ENCODE results near the gene STX10. TPM values are rescaled to one million over a fixed set of nuclear protein-coding genes. Genes with fewer than 3 reads are reported as not detected.

STX10 gene
- total RNA-seq, 1 donor from 2014 or later, result 20.3 TPM

DNA sequence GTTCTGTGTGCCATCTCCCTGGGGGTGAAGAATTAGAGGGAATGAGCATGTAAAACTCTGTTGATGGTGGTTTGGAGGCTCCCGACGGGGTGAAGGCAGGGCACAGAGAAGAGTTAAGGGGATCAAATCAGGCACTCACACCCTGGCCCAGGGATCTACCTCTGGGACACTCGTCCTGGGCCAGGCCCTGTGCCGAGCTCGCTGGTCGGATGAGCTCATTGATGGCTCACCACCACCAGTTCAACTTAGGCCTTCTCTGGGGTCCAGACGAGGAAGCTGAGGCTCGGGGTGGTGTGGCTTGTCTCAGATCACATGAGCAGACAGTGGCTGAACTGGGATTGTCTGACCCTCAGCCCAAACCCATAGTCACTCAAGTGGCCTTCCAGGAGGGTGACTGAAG lies 30.5 kb downstream of the STX10 start:
- DNase-seq, result no peak

DNA sequence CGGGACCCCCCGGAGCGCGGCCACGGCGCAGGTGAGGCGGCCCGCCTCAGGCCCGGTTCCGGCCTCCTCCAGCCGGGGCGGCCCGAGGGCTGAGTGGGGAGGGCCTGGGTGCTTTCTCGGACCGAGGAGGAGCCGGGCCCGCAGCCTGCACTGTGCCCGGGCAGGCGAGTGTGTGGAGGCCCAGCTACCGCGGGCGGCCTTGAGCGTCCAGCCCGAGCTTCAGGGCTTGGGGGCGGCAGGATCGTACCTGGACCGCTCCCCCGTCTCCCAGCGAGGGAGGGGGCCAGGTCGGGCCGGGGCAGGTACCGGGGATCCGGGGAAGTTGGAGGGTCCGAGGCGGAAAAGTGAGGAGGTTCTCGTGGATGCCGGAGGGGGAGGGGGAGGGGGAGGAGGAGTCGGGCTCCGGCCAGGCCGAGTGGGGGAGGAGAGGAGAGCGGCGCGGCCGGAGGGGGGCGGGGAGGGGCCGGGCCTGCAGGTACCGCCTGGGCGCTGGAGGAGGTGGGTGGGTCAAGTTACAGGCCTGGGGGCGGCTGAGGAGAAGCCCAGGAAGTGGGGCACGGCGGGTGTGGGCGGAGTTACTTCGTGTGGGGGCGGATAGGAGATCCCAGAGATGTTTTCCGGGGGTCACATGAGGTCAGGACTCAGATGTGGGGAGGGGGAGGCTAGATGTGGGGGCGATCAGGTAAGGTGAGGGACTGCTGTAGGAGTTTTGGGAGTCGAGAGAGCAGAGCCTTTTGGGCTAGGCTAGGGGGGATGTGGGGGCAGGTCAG lies 31.6 kb downstream of the STX10 start:
- no peak for DNase-seq

DNA sequence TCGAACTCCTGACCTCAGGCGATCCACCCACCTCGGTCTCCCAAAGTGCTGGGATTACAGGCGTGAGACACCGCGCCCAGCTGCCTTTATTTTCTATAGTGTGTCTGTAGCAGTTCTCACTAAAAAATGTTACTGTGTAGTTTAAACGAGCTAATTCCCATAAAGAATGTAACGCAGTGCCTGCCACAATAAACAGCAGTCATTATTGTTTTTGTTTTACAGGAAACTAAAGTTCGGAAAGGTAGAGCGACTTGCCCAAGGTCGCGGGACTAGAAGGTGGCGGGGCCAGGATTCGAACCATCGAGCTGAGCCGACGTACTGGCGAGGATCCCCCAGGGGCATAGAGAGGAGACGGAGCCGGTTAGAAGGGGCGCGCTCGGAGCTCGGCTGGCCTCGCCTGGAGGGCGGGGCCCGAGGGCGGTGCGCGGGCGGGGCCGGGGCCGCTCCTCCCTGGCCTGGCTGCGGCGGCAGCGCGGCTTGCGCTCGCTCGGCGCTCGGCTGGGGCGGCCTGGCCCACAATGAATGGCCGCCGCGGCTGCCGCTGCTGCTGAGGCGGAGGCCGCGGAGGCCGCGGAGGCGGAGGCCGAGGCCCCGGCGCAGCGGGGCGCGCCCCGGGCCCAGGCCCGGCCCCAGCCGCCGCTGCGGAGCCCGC lies 32.3 kb downstream of the STX10 start, which contains the start of gene NACC1:
TSS of gene NACC1 (plus strand) at position 493 of the 652 bp plus-strand sequence. CDS start 16,944 bp downstream, outside the sequence.
- DNase-seq, result peak; percentile 86

DNA sequence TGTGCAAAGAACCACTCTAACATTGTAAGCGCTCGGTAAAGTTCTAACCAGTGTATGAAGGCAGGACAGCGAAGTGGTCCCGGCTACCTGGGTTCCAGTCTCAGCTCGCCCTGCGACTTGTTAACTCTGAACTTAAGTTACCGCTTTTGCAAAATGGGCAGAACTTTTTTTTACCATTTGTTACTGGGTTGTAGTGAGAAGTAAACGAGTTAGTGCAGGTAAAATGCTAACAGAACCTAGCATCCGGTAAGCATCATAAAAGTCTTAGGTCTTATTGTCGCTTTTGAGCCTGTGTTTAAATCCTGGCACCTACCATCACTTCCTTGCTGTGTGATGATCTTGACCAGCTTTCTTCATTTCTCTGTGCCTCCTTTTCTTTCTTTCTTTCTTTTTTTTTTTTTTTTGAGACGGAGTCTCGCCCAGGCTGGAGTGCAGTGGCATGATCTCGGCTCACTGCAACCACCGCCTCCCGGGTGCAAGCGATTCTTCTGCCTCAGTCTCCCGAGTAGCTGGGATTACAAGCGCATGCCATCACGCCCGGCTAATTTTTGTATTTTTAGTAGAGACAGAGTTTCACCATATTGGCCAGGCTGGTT lies 32.9 kb downstream of the STX10 start:
- DNase-seq, result no peak

DNA sequence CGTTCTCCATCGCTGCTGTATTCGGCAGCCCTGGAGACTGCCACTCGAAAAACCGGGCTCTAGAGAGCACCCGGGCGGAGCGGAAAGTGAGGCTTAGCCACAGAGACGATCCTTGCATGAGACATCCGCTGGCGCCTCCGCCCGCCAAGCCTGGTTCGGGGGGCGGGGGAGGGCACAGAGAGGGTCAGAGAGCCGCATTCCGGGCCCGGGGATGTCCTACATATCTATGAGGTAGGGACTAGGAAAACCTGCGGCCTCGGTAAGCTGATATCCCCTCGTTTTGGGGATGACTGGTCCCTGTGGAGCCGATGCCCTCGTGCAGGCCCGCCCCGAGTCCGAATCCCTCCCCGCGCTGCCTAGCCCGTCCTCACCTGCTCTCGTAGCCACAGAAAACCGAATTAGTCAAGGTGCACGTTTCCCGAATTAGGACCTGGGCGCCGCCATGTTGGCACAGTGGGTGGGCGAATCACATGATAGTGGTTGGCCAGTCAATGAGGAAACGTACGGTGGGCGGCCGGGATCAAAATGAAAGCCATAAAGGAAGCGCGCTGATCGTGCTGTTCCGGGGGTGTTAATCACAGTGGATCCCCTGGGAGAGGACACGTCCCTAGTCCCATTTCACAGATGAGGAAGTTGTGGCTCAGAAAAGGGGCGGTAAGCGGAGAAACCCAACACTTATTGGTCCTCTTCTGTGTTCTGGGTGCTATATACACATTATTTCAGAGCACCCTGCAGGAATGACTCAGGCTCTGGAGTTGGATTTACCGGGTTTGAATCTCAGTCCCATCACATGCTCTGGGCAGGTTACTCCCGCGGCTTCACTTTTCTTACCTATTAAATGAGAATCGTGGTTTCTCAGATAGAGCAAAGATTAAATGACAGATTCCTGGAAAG lies 33.6 kb downstream of the STX10 start, which contains the start of gene TRMT1:
TSS of gene TRMT1 (minus strand) at position 459 of the 894 bp plus-strand sequence. CDS start at position 118, 341 bp downstream.
- DNase-seq, result peak; percentile 87

DNA sequence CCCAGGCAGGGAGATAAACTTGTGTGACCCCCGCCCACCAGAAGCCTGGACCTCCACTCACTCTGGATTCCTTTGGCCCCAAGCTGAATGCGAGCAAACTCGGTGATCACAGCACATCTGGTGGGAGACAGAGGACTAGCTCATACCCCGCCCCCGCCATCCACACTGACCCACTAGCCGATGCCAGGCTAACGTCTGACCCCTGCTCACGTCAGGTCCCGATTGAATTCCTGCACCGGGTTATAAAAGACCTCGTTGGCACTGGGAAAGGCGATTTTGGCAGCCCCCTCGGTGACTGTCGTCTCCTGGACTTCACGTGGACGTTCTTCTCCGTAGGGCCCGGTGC lies 34.3 kb downstream of the STX10 start:
- no peak for DNase-seq

DNA sequence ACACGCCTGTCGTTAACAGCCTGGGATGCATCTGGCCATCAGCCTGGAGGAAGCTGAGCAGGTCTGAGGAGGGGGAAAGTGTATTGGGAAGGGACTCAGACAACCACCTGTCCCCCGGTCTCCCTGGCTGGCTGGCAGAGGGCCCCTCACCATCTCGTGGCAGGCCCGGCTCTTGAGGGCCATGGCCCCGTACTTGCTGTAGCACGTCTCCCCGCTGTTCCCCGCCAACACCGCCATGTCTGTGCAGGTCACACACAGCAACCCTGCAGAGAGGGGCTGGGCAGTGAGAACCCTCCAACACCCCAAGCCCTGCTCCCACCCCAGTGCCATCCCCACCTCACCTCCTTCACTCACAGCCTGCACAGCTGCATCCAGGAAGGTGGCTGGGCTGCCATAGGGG lies 37.6 kb downstream of the STX10 start:
- no peak for DNase-seq

DNA sequence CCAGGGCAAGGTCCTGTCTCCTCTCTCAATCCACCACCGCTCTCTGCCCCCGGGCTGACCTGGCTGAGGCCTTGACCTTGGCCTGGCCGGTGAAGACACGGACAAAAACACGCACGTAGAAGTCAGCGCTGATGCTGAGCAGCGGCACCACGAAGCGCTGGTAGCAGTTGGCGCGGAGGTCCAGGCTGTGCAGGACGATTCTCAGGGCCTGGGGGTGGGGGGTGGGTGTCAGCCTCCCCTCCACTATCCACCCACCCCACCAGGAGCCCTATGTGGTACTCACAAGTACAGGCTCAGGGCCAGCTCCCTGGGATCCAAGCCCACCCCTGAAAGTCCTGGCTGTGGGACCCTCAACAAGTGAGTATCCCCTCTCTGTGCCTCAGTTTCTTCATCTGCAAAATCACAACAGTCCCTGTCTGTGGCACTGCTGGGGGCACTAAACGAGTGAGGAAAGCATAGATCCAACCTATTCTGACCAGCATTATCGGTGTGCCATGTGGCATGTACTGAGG lies 40.0 kb downstream of the STX10 start:
- no peak for DNase-seq

DNA sequence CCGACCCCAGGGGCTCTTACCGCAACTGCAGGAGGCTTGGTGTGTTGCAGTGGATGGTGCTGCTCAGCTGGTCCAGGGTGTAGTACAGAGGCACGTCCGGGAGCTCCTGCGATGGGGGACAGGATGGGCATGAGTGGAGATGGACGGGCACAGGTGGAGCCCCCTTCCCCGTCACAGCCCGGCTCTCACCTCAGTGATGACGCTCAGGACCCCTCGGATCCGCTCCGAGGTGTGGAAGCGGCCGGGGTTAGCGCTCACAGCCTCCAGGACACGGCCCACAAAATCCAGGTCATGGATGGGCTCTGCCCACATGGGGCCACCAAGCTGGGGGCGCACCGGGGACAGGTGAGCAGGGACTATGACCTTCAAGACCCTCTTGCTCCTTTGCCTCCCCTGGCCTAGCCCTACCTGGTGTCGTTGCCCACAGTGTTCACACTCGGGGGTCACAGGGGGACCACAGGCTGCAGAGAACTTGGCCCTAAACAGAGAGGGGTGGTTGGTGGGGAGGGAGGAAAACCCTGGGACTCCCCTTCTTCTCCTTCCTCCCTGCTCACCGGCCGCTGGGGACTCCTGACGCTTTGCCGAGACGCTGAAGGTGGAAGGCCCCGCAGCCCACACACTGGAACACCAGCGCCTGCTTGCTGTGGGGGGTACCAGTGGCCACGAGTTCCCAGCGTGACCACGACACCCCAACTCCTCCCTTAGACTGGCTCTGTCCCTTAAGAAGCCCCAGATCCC lies 40.6 kb downstream of the STX10 start:
- DNase-seq, result no peak

DNA sequence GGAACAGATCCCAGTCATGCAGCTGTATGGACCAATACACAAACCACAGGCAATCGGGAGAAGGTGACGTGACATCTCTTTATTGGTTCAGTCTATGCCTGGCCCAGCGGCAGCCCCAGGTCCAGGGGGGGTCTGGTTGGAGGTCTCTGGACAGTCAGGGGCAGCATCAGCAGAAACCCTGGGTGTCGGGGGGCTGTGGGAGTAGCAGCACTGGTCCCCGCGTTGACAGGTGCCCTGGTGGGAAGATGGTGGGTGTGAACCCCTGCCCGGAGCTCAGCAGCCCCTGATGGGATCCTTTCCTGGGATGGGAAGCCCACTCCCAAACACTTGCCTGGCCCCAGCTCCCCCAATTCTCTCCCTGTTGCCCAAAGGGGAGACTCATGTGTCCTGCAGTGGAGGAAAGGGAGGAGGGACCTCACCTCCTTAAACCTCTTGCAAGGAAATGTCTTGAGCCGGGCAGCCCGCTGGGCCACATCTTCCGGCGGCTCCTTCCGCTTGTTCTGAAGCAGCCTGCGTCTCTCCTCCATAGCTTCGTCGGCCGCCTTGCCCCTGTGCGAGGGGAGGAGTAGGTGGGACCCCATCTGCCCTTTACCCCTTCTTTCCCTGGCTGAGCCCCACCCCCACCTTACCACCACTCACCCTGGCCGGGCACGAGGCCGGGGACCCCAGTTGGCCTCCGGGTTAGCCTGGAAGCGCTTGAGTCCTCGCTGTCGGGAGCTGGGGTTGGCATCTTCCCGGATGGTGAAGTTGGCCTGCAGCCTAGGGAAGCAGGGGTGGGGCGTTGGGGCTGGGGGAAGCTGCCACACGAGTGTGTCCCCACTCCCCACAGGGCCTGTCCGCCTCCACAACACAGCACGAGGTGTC lies 45.1 kb downstream of the STX10 start:
- DNase-seq, result no peak

DNA sequence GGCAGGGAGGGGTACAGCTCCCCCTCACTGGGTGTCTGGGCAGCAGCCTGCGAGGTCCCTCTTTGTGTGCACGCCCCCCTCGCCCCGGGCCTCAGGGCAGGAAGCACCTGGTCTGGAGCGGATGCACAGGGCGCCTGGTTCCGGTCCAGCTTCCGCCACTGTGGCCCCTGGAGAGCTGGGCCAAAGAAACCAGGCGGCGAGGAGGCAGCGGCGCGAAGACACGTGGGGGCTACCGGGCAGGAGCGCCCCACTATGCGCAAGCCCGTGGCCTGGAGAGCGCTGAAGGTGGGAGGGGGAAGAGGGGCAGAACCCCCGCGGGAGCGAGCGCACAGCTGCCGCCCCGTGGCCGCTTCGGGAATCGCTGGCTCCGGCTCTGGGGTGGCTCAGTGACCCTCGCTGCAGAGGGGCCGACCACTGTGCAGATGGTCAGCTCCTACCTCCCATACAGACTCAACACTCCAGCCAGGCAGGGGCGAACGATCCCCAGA lies 45.8 kb downstream of the STX10 start:
- no peak for DNase-seq

DNA sequence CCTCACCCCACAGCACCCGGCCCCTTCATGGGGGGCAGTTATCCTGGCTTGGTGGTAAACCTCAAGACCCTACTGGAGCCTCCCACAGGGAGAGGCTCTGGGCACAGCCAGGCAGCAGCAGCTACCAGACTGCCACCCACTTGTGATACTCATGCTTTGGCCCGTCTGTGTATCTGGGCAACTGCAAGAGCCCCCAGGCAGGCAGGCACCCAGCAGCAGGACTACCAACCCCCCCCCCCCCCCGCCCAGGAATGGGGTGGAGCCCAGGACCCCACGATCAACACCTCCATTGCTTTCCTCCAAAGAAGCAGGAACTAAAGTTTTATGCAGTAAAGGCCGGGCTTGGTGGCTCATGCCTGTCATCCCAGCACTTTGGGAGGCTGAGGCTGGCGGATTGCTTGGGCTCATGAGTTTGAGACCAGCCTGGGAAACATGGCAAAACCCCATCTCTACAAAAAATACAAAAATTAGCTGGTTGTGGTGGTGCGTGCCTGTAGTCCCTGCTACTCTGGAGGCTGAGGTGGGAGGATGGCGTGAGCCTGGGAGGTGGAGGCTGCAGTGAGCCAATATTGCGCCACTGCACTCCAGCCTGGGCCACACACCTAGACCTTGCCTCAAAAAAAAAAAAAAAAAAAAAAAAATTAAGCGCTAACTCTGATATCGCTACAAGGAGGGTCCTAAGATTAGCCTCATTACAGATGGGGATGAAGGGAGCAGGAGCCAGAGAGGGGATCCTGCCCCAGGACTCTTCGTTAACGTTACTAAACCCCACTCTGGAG lies 46.4 kb downstream of the STX10 start:
- no peak for DNase-seq

DNA sequence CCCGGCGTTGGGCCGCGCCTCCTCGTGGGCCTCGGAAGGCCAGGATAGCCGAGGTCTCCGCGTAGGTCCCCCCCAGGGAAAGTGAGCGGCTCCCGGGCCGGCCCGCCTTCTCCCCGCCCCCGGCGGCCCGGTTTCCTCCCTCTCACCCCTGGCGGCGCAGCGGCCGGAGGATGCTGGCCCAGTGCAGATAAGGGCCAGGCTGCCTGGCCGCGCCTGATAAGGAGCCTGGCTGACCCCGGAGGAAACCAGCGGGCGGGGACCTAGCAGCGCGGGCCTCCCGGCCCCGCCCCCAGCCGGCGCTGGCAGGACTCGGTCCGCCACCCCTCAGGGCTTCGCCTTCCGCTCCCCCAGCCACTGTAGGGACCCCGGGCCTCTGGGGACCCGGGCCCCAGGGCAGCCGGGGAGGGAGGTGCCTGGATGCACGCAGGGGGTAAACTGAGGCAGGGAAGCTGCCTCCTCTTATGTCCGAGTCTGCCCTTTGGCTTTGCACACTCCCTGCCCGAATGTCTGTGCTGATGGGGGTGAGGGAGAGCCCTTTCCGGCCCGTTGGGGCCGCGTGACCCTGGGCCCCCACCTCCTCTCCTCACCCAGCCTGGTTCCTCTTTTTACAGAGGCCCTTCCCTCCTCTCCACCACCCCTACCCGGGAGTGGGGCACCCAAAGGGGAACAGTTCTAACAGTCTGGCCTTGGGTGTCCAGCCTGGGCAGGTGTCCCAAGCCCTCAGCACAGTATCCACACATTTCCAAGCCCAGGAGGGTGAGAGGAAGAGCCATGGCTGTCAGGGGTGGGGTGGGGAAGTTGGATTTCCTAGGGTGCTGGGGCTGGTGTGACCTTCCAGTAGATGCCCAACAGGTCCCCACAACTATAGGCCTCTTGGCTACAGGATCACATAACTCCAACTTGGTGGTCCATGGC lies 47.3 kb downstream of the STX10 start, which contains the start of gene LYL1:
TSS of gene LYL1 (minus strand) at position 193 of the 915 bp plus-strand sequence. CDS start 1,687 bp downstream, outside the sequence.
- no peak for DNase-seq

DNA sequence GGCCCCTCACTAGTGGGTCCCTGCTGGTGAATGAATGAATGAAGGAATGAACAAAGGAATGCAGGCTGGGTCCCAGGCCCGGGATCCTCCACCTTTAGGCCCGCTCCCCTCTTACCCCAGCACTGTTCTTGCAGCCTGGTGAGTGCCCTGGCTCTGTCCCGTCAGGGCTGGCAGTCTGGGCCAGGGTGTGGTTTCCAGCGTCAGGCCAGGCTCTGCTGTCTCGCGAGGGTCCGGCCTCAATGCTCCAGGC lies 47.8 kb downstream of the STX10 start:
- no peak for DNase-seq

DNA sequence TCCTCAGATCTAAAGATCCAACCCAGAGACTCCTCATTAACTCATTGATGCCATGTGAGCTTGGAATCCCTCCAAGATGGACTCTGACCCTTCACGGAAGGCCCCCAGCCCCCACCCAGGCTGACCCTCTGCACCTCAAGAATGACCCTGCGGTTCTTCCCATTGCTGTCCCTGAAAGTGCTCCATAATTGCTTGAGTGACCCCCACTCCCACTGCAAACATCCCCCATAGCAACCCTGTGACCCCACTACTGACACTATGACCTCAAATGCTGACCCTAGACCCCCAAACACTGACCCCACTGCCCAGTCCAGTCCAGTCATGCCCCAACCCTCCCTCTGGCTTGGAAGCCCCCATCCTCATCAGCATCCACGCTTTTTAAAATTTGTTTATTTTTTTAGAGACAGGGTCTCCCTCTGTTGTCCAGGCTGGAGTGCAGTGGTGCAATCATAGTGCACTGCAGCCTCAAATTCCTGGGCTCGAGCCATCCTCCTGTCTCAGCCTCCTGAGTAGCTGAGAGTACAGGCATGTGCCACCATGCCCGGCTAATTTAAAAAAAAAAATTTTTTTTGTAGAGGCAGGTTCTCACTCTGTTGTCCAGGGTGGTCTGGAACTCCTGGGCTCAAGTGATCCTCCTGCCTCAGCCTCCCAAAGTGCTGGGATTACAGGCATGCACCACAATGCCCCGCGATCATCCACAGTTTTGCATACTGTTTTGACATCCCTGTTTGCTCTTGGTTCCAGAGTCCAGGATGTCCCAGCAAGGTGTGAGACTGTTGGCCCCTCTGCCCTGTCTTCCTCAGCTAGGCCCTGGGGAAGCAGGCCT lies 48.4 kb downstream of the STX10 start:
- no peak for DNase-seq

DNA sequence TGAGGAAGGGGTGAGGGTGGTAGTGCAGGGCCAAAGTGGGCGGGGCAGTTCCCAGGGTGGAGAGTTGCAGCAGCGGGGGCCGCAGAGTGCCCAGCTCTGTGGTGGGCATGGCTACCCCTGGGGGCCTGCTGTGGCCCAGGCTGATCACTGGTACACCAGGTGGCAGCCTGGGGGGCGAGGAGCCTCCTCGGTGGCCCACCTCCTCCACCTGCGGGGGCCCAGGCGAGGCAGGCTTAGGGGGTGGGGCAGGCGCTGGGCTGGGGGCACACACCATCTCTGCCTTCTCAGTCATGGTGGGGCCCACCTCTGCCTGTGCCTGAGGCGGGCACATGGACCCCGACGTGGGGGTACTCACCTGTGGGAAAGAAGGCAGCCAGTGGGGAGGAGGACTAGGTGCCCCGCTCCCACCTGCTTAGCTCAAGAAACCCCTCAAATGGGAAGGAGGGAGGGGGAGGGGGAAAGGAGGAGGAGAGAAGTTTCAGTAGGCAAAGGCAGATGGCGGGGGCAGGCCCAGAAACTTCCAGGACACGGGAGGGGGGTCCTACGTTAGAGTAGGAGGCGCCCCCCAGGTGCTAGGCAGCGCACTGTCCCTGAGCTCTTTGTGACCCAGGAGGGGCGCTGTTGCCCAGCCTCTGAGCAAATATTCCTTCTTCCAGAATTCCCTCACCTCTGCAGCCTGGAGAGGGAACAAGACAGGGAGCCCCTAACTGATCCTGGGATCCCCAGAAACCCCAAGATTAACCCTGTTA lies 49.2 kb downstream of the STX10 start:
- DNase-seq, result no peak

All from occipital lobe (tissue), 2 donors.